OCI-LY1 (cell line): ENCODE results near the gene GRK6.

Experiments used
- CTCF ChIP-seq: fragments of 200-600 bp; sonication (generic), shearing (Covaris generic); IDR thresholded peaks from 2 replicates; pipeline ENCODE4 v1.5.1; 2017; ENCODE audit warnings: mild to moderate bottlenecking, antibody characterized with exemption, low read length, moderate library complexity, mixed read lengths
- EZH2 ChIP-seq: fragments of 200-600 bp; sonication (generic), shearing (Covaris generic); IDR thresholded peaks from 2 replicates; pipeline ENCODE4 v1.8.0; 2017; ENCODE audit warnings: borderline replicate concordance, mixed run types, mild to moderate bottlenecking, antibody characterized with exemption, low read length, moderate library complexity, mixed read lengths

DNA sequence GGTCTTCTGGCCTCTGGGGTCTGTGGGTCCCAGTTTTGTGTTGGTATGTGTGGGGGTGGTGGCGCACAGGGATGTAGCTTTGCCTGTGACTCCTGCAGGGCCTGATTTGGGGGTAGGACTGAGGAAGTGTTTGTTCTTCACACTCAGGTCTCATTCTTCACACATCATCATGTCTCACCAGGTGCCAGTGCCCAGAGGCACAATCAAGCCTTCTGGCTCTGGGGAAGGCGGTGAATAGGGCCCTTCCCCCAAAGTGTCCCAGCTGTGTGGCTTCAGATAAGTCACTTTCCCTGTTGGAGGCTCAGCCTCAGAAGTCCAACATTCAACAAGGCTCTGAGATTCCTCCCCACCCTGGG lies 41.8 kb downstream of the GRK6 start:
- TF ChIP-seq CTCF: no peak
- TF ChIP-seq EZH2: no peak
